Esophagus squamous epithelium (tissue), 5 donors: ENCODE measurements around the gene LRWD1. TPM values are rescaled to one million over a fixed set of nuclear protein-coding genes. Genes with fewer than 3 reads are reported as not detected.

ENCODE experiments used
- DNase-seq: peaks from one replicate; lab custom pipeline; 2025; lab: John Stamatoyannopoulos, UW
- H3K27ac ChIP-seq, 4 donors: fragments of 200-600 bp; sonication (generic); one replicate each; pipeline ENCODE4 v1.5.1; 2016 to 2019; ENCODE audit warnings: mild to moderate bottlenecking in 1 of 4
- H3K27me3 ChIP-seq, 4 donors: fragments of 200-600 bp; sonication (generic); 1 replicate in 3 of 4; 2 replicates in 1 of 4; pipeline versions ENCODE4 v1.5.1 to v1.6.0; 2017 to 2021; ENCODE audit warnings: antibody characterized with exemption in 1 of 4
- H3K36me3 ChIP-seq, 3 donors: fragments of 200-600 bp; sonication (generic); one replicate each; pipeline ENCODE4 v1.5.1; 2016 to 2019
- H3K4me1 ChIP-seq, 3 donors: fragments of 200-600 bp; sonication (generic); one replicate each; pipeline ENCODE4 v1.5.1; 2017 to 2019
- H3K4me3 ChIP-seq, 4 donors: fragments of 200-600 bp; sonication (generic); 1 replicate in 3 of 4; 2 replicates in 1 of 4; pipeline ENCODE4 v1.5.1; 2016 to 2019; ENCODE audit warnings: mild to moderate bottlenecking in 2 of 4, moderate library complexity in 1 of 4
- H3K9me3 ChIP-seq, 3 donors: fragments of 200-600 bp; sonication (generic); one replicate each; pipeline ENCODE4 v1.5.1; 2016 to 2019
- POLR2A ChIP-seq, 4 donors: fragments of 450-650 bp; IDR thresholded peaks; one replicate each; pipeline ENCODE4 v1.6.1; 2017; ENCODE audit warnings: antibody characterized with exemption in 4 of 4, mild to moderate bottlenecking in 4 of 4, moderate library complexity in 3 of 4
- WGBS, 2 donors: methylation state at CpG; one replicate each; pipeline ENCODE4 v1.1.5; 2018; 5-methylcytosine and 5-hydroxymethylcytosine counted together
- intact Hi-C: fragments of 100-400 bp; cut with DNase I; formaldehyde crosslinking; loops from one replicate; pipeline ENCODE4 v1.15.0; 2022
- total RNA-seq, 4 donors: library from RNA; depleted of rRNA; stranded (reverse); fragments of >200 nt; gene quantifications; one replicate each; pipeline ENCODE4 v1.1.0, GENCODE V29; 2016
- TF ChIP-seq, protein P1 (sequence below), 6 experiments: fragments of 450-650 bp in 4 of 6; fragments of 200-600 bp in 2 of 6; sonication (generic) in 2 of 6; IDR thresholded peaks; one replicate each; pipeline ENCODE4 v1.5.1; 2016 to 2019; ENCODE audit warnings: antibody characterized with exemption in 6 of 6, mild to moderate bottlenecking in 4 of 6, moderate library complexity in 4 of 6
- donor health status: DM: yes; HTN: yes; CAD: no.

The LRWD1 gene
- total RNA-seq, 4 donors from 2014 or later = 5.8 to 16.9 (median 11.2) TPM

DNA sequence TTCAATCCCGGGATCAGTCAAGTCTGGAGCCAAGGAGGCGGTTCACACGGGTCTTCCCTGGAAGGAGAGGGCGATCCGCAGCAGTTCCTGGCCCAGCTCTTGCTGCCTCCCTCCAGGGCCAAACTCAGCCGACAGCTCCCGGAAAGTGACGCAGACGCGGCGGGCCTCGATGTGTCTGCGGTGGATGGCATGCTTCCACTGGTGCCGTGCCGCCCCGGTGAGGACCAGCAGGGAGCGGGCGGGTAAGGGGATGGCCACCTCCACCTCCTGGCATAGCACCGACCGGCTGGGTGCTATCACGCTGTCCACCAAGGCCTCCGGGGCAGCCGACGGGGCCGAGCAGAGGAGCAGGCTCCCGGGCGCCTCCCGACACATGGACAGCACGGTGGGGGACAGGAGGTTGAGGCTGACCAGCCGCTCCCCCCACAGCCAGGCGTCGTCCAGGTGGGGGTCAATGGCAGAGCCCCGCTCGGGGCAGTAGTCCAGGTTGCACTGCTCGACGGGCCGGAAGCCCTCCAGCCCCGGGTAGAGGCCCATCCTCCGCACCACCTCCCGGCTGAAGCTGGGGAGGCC is 7.3 kb upstream of the LRWD1 start:
- no peaks in the 10 kb centered on the region for H3K27me3 ChIP-seq
- H3K27ac ChIP-seq = no peak overlapping the region
- H3K4me1 ChIP-seq = no peaks in the 10 kb centered on the region
- H3K36me3 ChIP-seq = peaks cover 5 to 55% (median 25%) of the 10 kb centered on the region in 3 donors
- no peak for DNase-seq
- no peak for TF ChIP-seq POLR2A (IDR thresholded peaks at IDR 0.05)
- TF ChIP-seq, protein P1, sequence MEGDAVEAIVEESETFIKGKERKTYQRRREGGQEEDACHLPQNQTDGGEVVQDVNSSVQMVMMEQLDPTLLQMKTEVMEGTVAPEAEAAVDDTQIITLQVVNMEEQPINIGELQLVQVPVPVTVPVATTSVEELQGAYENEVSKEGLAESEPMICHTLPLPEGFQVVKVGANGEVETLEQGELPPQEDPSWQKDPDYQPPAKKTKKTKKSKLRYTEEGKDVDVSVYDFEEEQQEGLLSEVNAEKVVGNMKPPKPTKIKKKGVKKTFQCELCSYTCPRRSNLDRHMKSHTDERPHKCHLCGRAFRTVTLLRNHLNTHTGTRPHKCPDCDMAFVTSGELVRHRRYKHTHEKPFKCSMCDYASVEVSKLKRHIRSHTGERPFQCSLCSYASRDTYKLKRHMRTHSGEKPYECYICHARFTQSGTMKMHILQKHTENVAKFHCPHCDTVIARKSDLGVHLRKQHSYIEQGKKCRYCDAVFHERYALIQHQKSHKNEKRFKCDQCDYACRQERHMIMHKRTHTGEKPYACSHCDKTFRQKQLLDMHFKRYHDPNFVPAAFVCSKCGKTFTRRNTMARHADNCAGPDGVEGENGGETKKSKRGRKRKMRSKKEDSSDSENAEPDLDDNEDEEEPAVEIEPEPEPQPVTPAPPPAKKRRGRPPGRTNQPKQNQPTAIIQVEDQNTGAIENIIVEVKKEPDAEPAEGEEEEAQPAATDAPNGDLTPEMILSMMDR (IDR thresholded peaks at IDR 0.05) = no peak
- intact Hi-C loops = no loop called here
- no peak overlapping the region for H3K4me3 ChIP-seq
- H3K9me3 ChIP-seq = no peaks in the 10 kb centered on the region
- 100% methylated on average over 1 of the region's 40 CpGs; no CpG with 5 or more reads in 1 of the 2 donors for WGBS, 2 donors

DNA sequence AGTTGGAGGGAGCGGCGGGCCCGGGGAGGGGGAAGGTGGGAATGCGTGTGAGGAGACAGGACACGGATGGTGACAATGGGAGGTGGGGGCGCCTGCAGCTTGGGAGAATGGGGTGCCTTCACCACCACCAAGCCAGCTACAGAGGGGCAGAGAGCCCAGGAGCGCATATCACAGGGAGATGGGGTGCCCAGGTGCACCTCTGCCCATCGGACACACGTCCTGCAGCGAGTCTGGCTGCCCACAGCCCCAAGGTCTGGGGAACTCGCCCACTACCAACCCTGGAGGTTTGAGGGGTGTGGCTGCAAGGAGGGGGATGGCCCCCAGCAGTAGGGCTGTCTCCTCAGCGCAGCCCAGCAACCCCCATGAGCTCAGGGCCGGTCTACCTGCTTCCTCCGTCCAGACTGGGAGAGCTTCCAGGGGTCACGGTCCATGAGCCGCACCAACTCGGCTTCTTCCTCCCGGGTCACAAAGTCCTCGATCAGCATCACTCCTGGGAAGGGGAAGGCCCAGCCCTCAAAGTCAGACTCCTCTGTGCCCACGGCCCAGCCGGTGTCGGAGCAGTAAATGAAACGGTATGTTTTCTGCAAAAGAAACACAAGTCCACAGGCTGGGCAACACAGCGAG is 5.5 kb upstream of the LRWD1 start:
- Histone ChIP-seq H3K36me3 (peaks cover 5 to 55% (median 25%) of the 10 kb centered on the region in 3 donors), H3K27ac (no peak overlapping the region), H3K4me1 (peaks cover 5 to 17% (median 9%) of the 10 kb centered on the region in 3 donors), H3K4me3 (no peak overlapping the region), H3K27me3 (no peaks in the 10 kb centered on the region), H3K9me3 (no peaks in the 10 kb centered on the region)
- no peak for DNase-seq
- 91 to 98% methylated on average over 11 of the region's 24 CpGs for WGBS, 2 donors
- no peak for TF ChIP-seq POLR2A (IDR thresholded peaks at IDR 0.05)
- TF ChIP-seq, protein P1 (IDR thresholded peaks at IDR 0.05) = no peak
- intact Hi-C loops = no loop called here

DNA sequence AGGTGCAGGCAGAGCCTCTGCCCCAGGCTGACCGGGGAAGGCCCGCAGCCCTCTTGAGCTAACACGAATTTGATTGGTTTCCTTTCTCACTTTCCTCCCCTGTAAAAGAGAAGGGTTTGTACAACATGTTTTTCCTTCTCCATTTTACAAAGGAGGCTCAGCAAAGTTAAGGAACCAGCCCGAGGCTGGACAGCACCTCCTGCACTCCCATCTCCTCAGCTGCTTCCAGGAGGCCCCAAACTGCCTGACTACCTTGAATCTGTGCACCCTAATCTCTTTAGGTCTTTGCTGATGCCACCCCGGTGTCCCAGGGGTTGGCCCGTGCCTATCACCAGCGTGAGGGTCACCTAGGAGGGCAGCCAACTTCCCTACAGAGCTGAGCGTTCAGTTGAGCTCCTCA is 4.3 kb upstream of the LRWD1 start:
- Histone ChIP-seq H3K4me1 (peaks cover 5 to 20% (median 9%) of the 10 kb centered on the region in 3 donors), H3K9me3 (no peaks in the 10 kb centered on the region), H3K27me3 (no peaks in the 10 kb centered on the region), H3K27ac (no peak overlapping the region), H3K36me3 (peaks cover 5 to 49% (median 25%) of the 10 kb centered on the region in 3 donors), H3K4me3 (no peak overlapping the region)
- WGBS, 2 donors = 83 to 86% methylated on average over 8 of the region's 8 CpGs
- intact Hi-C loops = loop anchor here (10.0 kb wide), 1 partner anchor 176 kb away; the partner anchor contains the start of gene SH2B2
- no peak for DNase-seq
- TF ChIP-seq, protein P1 (IDR thresholded peaks at IDR 0.05) = no peak
- no peak for TF ChIP-seq POLR2A (IDR thresholded peaks at IDR 0.05)

DNA sequence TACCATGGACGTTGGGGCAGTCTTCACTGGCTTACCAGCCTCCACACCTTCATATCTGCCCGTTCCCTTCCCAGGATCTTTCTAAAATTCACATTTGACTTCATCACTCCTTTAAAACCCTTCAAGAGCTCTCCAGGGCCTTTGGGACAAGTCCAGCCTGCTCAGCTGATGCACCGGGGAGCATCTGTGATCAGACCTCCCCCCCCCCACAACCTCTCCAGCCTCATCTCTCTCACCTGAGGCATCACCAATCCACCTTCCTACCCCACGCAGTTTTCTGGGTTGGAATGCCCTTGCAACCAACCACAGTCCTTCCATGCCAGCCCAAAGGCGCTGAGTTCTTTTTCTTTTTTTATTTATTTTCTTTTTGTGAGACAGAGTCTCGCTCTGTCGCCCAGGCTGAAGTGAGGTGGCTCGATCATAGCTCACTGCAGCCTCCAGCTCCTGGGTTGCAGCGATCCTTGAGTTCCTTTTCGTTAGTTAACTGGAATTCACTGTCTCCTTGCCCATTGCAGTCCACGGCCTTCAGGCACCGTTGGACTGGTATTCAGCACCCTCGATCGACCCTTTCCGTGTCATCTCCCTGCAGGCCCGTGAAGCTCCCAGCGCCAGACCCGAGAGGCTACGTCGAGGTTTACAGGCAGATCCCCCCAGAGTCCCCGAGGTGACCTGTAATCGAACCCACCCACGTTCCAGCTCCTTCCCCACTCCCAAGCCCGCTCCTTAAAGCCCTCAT is 775 bp upstream of the LRWD1 start:
- 12 to 14% methylated on average over 18 to 24 of the region's 24 CpGs for WGBS, 2 donors
- Histone ChIP-seq H3K4me3 (peak overlapping the region; percentile 71 to 88 (median 86)), H3K36me3 (peaks cover 0 to 31% (median 7%) of the 10 kb centered on the region in 3 donors), H3K9me3 (no peaks in the 10 kb centered on the region), H3K27me3 (no peaks in the 10 kb centered on the region), H3K27ac (peak overlapping the region; percentile 74 to 85 (median 79)), H3K4me1 (peaks cover 5 to 42% (median 16%) of the 10 kb centered on the region in 3 donors)
- no peak for DNase-seq
- TF ChIP-seq, protein P1 (IDR thresholded peaks at IDR 0.05) = no peak
- TF ChIP-seq POLR2A (IDR thresholded peaks at IDR 0.05) = no peak
- intact Hi-C loops = loop anchor here (10.0 kb wide), 1 partner anchor 179 kb away; the partner anchor contains the start of gene SH2B2
